Measurements from ENCODE around the gene TIPARP.
"Not testable (repeated sequence)": the region's sequence is repeated elsewhere in the genome, so short reads cannot be mapped to it uniquely, and the experiment has no call there.

TIPARP gene

GRCh38 chr3:156716105-156716862 is 41.9 kb downstream of the TIPARP start:
- no peak for DNase-seq

DNA sequence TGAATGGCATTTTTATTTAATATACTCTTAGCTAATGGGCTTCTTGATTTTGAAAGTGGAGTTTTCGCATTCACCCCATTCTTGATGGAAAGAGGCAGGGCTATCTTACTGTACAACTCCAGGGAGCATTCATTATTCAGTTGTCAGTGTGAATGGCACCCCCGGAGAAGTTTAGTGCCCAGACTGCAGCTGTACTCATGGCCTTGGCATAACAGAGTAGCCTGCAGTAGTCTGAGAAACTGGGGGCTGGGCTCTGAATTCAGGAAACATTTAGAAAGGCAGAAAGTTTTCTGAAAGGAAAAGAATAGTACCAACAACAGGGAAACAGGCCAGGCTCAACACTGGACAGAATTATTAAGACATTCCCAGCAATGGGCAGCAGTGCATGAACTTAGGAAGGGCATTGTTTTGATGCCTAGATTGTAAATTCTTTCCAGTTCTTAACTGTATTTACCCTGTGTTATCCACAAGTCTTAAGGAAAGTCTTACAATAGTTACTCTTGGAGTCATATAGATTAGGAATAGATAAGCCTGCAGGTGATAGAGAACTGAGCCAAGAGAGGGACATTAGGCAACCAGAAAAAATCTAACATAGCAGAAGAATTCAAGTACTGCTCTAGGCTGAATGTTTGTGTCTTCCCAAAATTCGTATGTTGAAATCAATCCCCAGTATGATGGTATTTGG is 44.4 kb downstream of the TIPARP start:
- no peak for DNase-seq

DNA sequence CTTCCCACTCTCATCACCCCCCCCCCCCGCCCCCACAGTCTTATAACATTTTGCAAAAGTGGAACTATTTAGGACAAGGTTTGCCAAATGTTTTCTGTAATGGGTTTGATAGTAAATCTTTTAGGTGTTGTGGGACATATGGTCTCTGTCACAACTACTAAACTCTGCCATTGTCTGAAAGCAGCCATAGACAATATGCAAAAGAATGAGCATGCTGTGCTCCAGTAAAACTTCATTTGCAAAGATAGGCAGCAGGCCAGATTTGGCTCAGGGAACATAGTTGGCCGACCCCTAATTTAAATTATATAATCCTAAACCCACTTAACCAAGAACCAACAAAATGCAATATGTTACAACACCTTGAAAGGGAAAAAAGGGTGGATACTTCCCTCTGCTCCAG is 46.4 kb downstream of the TIPARP start:
- DNase-seq = no peak

DNA sequence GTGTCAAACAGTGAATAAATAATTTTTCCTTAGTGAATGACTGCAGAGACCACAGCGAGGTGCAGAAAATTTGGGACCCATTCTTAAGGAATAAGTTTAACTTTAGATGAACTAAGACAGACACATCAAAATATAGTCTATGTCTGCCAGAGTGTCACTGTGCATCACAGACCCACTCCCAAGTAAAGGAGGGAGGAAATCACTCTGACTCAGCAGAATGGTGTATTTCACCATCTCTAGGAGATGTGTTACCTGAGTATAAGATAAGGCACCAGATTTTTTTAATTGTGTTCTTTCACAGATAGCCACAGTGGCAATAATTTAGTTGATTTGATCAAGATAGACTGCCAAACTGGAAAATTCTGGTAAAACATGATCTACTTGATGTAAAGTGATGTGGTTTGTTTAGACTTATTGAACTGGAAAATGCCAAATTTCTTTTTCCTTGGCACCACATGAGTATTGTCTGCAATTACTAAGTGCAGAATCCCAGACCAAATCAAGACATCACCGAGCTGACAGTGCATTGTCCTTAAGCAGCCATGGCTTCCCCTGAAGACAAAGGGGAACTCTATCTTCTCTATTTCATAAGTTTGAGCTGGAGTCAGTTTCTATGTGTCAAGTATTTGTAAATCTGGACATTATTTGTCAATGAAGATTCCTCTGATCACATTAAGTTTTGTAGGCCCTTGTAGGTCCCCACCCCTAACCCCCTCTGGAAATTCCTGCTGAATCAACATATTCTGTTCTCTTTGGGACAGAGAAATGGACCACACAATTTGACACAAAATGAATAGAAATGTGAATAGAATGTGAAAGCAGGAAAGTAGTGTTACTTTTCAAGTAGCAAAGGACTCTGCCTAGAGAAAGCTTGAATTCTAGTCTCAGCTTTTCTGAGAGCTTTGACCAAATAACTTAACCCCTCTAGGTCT is 47.6 kb downstream of the TIPARP start:
- no peak for DNase-seq

- DNase-seq = peak; percentile 69
Observed at GRCh38 chr3:156723182-156723619, 48.8 kb downstream of the TIPARP start.

- peak; percentile 10 for DNase-seq
Observed at GRCh38 chr3:156725682-156726081, 51.3 kb downstream of the TIPARP start.

DNA sequence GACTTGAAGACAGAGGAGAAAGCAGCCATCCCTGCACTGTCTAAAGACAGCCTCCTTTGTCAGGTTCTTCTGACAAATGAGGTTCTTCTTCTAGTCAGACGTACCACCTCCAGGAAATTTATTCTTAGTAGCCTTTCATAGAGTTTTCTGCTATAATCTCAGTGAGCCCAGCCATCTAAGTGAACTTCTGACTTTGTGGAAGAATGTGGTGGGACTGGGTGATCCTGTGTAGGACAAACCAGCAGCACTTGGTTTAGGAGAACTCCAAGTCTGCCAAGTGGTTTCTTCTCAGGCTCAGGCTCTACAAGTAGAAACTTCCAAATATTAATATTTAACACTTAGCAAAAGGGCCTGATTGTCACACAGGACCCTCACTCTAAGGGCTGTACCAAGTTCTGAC is 52.1 kb downstream of the TIPARP start:
- no peak for DNase-seq

- no peak for DNase-seq
Observed at GRCh38 chr3:156727519-156728205, 53.3 kb downstream of the TIPARP start.

DNA sequence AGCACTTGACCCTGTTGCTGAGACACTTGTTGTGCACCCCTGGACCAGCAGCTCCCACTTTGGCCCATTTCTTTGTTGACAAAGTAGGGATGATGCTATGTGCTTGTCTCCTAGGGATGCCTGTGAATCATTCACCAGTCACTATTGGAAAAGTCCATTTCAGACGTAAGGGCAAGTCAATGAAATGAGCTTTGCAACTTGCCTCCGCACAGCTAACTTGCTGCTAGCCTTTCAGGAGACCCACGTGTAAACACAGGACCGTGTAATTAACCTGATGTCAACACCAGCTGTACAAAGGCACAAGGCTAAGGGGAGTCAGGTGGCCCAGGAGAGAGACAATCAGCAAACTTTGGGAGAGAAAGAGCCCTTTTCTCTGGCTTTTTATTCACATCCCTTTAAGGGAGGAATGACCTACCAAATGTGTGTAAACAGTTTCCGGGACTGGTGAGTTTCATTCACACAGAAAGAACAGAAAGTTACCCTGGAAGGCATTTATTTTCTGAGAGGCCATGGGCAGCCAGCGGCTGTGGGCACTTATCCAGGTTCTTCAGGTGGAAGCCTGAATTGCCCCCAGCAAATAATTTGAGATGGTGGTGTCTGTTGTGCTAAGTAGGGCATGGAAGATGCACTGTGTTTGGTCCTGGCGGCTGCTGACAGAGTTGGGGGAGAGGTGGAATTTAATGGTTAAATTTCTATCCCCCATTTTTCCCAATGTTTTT is 54.0 kb downstream of the TIPARP start:
- DNase-seq = no peak

DNA sequence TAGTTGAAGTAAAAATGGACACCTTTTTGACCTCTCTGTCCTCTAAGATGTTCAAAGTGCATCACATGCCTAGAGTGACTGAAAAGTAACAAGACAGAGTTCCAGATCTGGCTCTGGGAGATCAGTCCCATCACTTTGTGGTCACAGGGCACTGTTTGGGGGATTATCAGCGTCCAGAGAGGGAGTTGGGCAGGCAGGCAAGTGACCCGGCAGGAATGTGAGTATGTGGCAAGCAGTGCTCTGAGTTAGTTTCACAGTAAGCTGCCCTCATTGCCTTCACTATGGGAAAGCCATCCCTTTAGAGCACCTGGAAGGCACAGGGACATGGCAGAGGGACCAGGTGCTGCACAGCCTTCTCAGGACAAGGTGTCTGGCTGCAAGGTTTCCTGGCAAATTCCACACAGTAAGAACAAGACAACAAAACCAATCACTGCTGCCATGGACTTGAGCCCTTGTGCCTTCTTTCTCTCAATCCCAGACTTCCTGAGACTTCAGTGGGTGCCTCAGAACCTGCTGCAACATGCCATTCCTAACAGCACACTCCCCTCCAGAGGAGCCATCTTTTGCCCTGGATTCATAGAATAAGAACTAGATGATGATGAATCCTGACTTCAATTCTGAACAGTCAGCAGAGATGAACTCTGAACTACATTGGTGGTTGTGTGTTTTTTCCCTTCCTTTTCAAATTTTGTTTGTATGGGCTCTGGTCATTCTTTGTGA is 55.2 kb downstream of the TIPARP start:
- no peak for DNase-seq

- DNase-seq = no peak
Observed at GRCh38 chr3:156731813-156732212, 57.4 kb downstream of the TIPARP start.

- DNase-seq = no peak
Observed at GRCh38 chr3:156732261-156732660, 57.9 kb downstream of the TIPARP start.

DNA sequence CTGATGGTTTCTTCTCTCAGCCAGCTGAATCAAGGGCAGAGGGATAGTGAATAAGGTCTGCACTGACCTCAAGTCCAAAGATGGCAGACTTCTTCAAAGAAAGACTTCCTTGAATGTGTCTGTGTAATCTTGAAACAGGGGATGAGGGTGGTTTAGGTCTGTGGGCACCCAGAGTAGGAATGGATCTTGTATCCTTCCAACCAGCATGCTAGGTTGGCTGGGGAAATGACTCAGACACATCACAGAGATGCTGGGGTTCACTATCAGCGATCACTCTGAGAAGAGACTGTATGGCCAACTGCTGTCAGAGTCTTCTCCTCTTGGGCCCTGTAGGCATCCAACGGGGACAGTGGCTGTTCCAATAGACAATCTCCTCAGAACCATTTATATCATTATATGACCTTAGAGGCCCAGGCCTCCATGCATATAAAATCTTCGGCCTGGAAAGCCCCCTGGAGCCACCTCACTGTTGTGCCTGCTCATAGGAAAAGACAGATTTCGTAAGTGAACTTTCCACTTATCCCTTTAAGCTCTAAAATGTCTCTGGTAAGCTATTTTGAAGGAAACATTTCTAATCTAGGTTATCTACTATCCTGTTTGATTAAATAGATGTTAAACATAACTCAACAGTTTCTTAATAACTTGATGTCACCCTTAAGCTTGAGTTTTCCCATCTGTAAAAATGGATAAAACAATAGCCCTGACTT is 58.5 kb downstream of the TIPARP start:
- DNase-seq = peak; percentile 50

DNA sequence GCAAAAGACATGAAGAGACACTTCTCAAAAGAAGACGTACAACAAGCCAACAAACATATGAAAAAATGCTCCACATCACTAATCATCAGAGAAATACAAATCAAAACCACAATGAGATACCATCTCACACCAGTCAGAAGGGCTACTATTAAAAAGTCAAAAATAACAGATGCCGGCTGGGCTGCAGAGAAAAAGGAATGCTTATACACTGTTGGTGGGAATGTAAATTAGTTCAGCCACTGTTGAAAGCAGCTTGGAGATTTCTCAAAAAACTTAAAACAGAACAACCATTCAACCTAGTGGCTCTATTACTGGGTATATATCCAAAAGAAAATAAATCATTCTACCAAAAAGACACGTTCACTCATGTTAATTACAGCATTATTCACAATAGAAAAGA is 60.3 kb downstream of the TIPARP start:
- DNase-seq = not testable (repeated sequence)

DNA sequence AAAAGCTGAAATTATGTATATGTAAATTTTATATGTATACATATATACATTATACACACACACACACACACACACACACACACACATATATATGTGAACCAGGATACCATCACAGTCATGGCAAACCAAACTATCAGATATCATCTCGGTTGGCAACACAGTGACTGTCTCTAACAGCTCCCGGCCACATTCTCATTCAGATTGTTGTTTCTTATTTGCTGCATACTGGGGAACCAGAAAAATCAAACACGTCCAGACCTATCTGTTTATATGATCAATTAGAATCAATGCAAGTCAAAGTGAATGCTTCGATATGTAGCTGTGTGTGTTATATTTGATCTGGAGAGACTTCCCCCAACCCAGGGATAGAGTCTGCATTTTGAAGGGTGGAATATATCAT is 61.1 kb downstream of the TIPARP start:
- no peak for DNase-seq

GRCh38 chr3:156737049-156737448 is 62.7 kb downstream of the TIPARP start:
- DNase-seq = not testable (repeated sequence)

- DNase-seq = no peak
Observed at GRCh38 chr3:156738251-156738650, 63.9 kb downstream of the TIPARP start.

- no peak for DNase-seq
Observed at GRCh38 chr3:156739976-156740375, 65.6 kb downstream of the TIPARP start.

- not testable (repeated sequence) for DNase-seq
Observed at GRCh38 chr3:156740581-156740980, 66.2 kb downstream of the TIPARP start.

- DNase-seq = no peak
Observed at GRCh38 chr3:156741935-156742334, 67.5 kb downstream of the TIPARP start.

- DNase-seq = no peak
Observed at GRCh38 chr3:156742401-156742800, 68.0 kb downstream of the TIPARP start.
